HUES64 (cell line): Measurements from ENCODE around the gene L3MBTL4.

ENCODE experiments used
- H3K27ac ChIP-seq: 2 replicates; pipeline ENCODE4 v1.7.0; 2013; ENCODE audit warnings: low read depth, low read length, inconsistent platforms
- H3K27me3 ChIP-seq: 2 replicates; pipeline ENCODE4 v1.6.1; 2013; ENCODE audit warnings: mild to moderate bottlenecking, low read length; ENCODE audit not compliant: insufficient read depth
- H3K36me3 ChIP-seq: 2 replicates; pipeline ENCODE4 v1.6.1; 2013; ENCODE audit warnings: mild to moderate bottlenecking, low read length; ENCODE audit not compliant: insufficient read depth
- H3K4me1 ChIP-seq: 2 replicates; pipeline ENCODE4 v1.6.1; 2013; ENCODE audit warnings: mild to moderate bottlenecking, low read length, moderate library complexity; ENCODE audit not compliant: insufficient read depth
- H3K4me3 ChIP-seq: 2 replicates; pipeline ENCODE4 v1.5.1; 2013; ENCODE audit warnings: mild to moderate bottlenecking, low read length, moderate library complexity
- H3K9ac ChIP-seq: 2 replicates; pipeline ENCODE4 v1.6.1; 2013; ENCODE audit warnings: mild to moderate bottlenecking, low read depth, low read length
- H3K9me3 ChIP-seq: 2 replicates; pipeline ENCODE4 v1.6.1; 2013; ENCODE audit warnings: low read depth, low read length; ENCODE audit not compliant: insufficient read depth
- WGBS: fragments of 150-250, 120-280 bp; methylation state at CpG from one replicate; pipeline ENCODE4 v1.1.7; 2013; ENCODE audit warnings: missing lambda C conversion rate; 5-methylcytosine and 5-hydroxymethylcytosine counted together

The L3MBTL4 gene

GRCh38 chr18:6362559-6363129 lies 52.1 kb downstream of the L3MBTL4 start:
- H3K9ac ChIP-seq = no peak overlapping the region
- H3K27me3 ChIP-seq = no peaks in the 10 kb centered on the region
- no peak overlapping the region for H3K27ac ChIP-seq

GRCh38 chr18:6357668-6358067 lies 57.0 kb downstream of the L3MBTL4 start:
- no peak overlapping the region for H3K27ac ChIP-seq
- H3K4me3 ChIP-seq = no peak overlapping the region
- H3K27me3 ChIP-seq = no peaks in the 10 kb centered on the region
- WGBS = 77% methylated on average over 5 of the region's 5 CpGs
- peaks cover 23% of the 10 kb centered on the region for H3K4me1 ChIP-seq
- no peaks in the 10 kb centered on the region for H3K36me3 ChIP-seq
- no peak overlapping the region for H3K9ac ChIP-seq
- H3K9me3 ChIP-seq = no peaks in the 10 kb centered on the region

More at GRCh38 chr18:6362559-6363129, 52.1 kb downstream of the L3MBTL4 start:
- WGBS = 98% methylated on average over 9 of the region's 9 CpGs
- peaks cover 38% of the 10 kb centered on the region for H3K4me1 ChIP-seq
- H3K9me3 ChIP-seq = no peaks in the 10 kb centered on the region
- no peak overlapping the region for H3K4me3 ChIP-seq
- no peaks in the 10 kb centered on the region for H3K36me3 ChIP-seq

- H3K9ac ChIP-seq = no peak overlapping the region
- H3K9me3 ChIP-seq = no peaks in the 10 kb centered on the region
- no peak overlapping the region for H3K4me3 ChIP-seq
- no peak overlapping the region for H3K27ac ChIP-seq
- no peaks in the 10 kb centered on the region for H3K36me3 ChIP-seq
- 90% methylated on average over 8 of the region's 9 CpGs for WGBS
- H3K4me1 ChIP-seq = peaks cover 23% of the 10 kb centered on the region
- no peaks in the 10 kb centered on the region for H3K27me3 ChIP-seq
Measured at GRCh38 chr18:6355789-6356589, 58.7 kb downstream of the L3MBTL4 start.

- peaks cover 12% of the 10 kb centered on the region for H3K4me1 ChIP-seq
Measured at GRCh38 chr18:6352275-6352674, 62.4 kb downstream of the L3MBTL4 start.

GRCh38 chr18:6342990-6343389 lies 71.7 kb downstream of the L3MBTL4 start:
- no peaks in the 10 kb centered on the region for H3K27me3 ChIP-seq
- no peak overlapping the region for H3K27ac ChIP-seq
- no peaks in the 10 kb centered on the region for H3K4me1 ChIP-seq
- 46% methylated on average over 2 of the region's 2 CpGs for WGBS
- peaks cover 9% of the 10 kb centered on the region for H3K9me3 ChIP-seq
- H3K36me3 ChIP-seq = no peaks in the 10 kb centered on the region
- no peak overlapping the region for H3K9ac ChIP-seq
- no peak overlapping the region for H3K4me3 ChIP-seq

More at GRCh38 chr18:6352275-6352674, 62.4 kb downstream of the L3MBTL4 start:
- Histone ChIP-seq H3K4me3 (no peak overlapping the region), H3K9ac (no peak overlapping the region), H3K36me3 (no peaks in the 10 kb centered on the region), H3K9me3 (no peaks in the 10 kb centered on the region), H3K27me3 (no peaks in the 10 kb centered on the region), H3K27ac (no peak overlapping the region)

- Histone ChIP-seq H3K36me3 (no peaks in the 10 kb centered on the region), H3K9me3 (peaks cover 9% of the 10 kb centered on the region)
Measured at GRCh38 chr18:6341709-6342108, 73.0 kb downstream of the L3MBTL4 start.

GRCh38 chr18:6341303-6341702 lies 73.4 kb downstream of the L3MBTL4 start:
- Histone ChIP-seq H3K4me3 (no peak overlapping the region), H3K27me3 (no peaks in the 10 kb centered on the region), H3K4me1 (no peaks in the 10 kb centered on the region), H3K9me3 (peaks cover 9% of the 10 kb centered on the region), H3K36me3 (no peaks in the 10 kb centered on the region), H3K27ac (no peak overlapping the region), H3K9ac (no peak overlapping the region)

More at GRCh38 chr18:6341709-6342108, 73.0 kb downstream of the L3MBTL4 start:
- Histone ChIP-seq H3K4me3 (no peak overlapping the region), H3K27me3 (no peaks in the 10 kb centered on the region), H3K27ac (no peak overlapping the region), H3K4me1 (no peaks in the 10 kb centered on the region), H3K9ac (no peak overlapping the region)

- Histone ChIP-seq H3K9ac (no peak overlapping the region), H3K27ac (no peak overlapping the region), H3K9me3 (peaks cover 9% of the 10 kb centered on the region), H3K36me3 (no peaks in the 10 kb centered on the region), H3K4me3 (no peak overlapping the region), H3K4me1 (no peaks in the 10 kb centered on the region), H3K27me3 (no peaks in the 10 kb centered on the region)
- 93% methylated on average over 1 of the region's 1 CpG for WGBS
Measured at GRCh38 chr18:6340121-6340520, 74.6 kb downstream of the L3MBTL4 start.

GRCh38 chr18:6336239-6336638 lies 78.5 kb downstream of the L3MBTL4 start:
- no peaks in the 10 kb centered on the region for H3K36me3 ChIP-seq
- H3K9ac ChIP-seq = no peak overlapping the region
- WGBS = 94% methylated on average over 4 of the region's 4 CpGs
- H3K27ac ChIP-seq = no peak overlapping the region
- no peaks in the 10 kb centered on the region for H3K4me1 ChIP-seq
- H3K9me3 ChIP-seq = no peaks in the 10 kb centered on the region
- no peak overlapping the region for H3K4me3 ChIP-seq
- H3K27me3 ChIP-seq = no peaks in the 10 kb centered on the region

GRCh38 chr18:6333981-6334380 lies 80.7 kb downstream of the L3MBTL4 start:
- no peaks in the 10 kb centered on the region for H3K27me3 ChIP-seq
- WGBS = 72% methylated on average over 4 of the region's 4 CpGs
- no peak overlapping the region for H3K4me3 ChIP-seq
- no peak overlapping the region for H3K27ac ChIP-seq
- no peaks in the 10 kb centered on the region for H3K4me1 ChIP-seq
- no peaks in the 10 kb centered on the region for H3K36me3 ChIP-seq
- no peak overlapping the region for H3K9ac ChIP-seq
- H3K9me3 ChIP-seq = no peaks in the 10 kb centered on the region

- H3K27me3 ChIP-seq = no peaks in the 10 kb centered on the region
- no peak overlapping the region for H3K4me3 ChIP-seq
- no peak overlapping the region for H3K27ac ChIP-seq
- no peaks in the 10 kb centered on the region for H3K4me1 ChIP-seq
- H3K9me3 ChIP-seq = no peaks in the 10 kb centered on the region
- H3K36me3 ChIP-seq = no peaks in the 10 kb centered on the region
- 97% methylated on average over 2 of the region's 2 CpGs for WGBS
- H3K9ac ChIP-seq = no peak overlapping the region
Measured at GRCh38 chr18:6331872-6332271, 82.8 kb downstream of the L3MBTL4 start.
